ENCODE measurements around the gene SYT6. TPM values are rescaled to one million over a fixed set of nuclear protein-coding genes. Genes with fewer than 3 reads are reported as not detected.

The SYT6 gene
- total RNA-seq, 1 experiment from 2014 or later = not detected

GRCh38 chr1:114196992-114197907 lies 43.6 kb upstream of the SYT6 start:
- no peaks in the 10 kb centered on the region; the same call in 1 of the 2 replicates for H3K9me3 ChIP-seq (ENCODE audit: insufficient read depth, low read depth)
- no peaks in the 10 kb centered on the region for H3K79me2 ChIP-seq (ENCODE audit: low read depth)
- H3K4me1 ChIP-seq (replicated peaks; ENCODE audit: insufficient read depth) = no peaks in the 10 kb centered on the region
- H4K20me1 ChIP-seq (ENCODE audit: insufficient read depth) = no peaks in the 10 kb centered on the region
- CTCF ChIA-PET = no interaction called here
- no peak overlapping the region for H2AFZ ChIP-seq
- BruUV-seq (replicated peaks) = no TSS peak
- no peak for TF ChIP-seq CTCF (conservative IDR thresholded peaks at IDR 0.05)
- TF ChIP-seq EZH2 (IDR thresholded peaks at IDR 0.05; ENCODE audit: low read depth) = no peak
- H3K27me3 ChIP-seq (ENCODE audit: insufficient read depth, low read depth) = no peaks in the 10 kb centered on the region
- POLR2A ChIA-PET (ENCODE audit: unreplicated experiment) = no interaction called here
- intact Hi-C loops (cut with micrococcal nuclease; ENCODE audit: unreplicated experiment) = no loop called here
- H3F3A ChIP-seq (ENCODE audit: insufficient read depth, low read depth) = no peaks in the 10 kb centered on the region
- no peak overlapping the region for H3K4me3 ChIP-seq
- DNase-seq = no peak
- no peak overlapping the region for H3K27ac ChIP-seq
- no peaks in the 10 kb centered on the region for H3K9me2 ChIP-seq (ENCODE audit: insufficient read depth)
- H3K4me2 ChIP-seq = no peak overlapping the region
- no peaks in the 10 kb centered on the region for H3K36me3 ChIP-seq (ENCODE audit: low read depth)

GRCh38 chr1:114195819-114196218 lies 42.1 kb upstream of the SYT6 start:
- intact Hi-C loops (cut with micrococcal nuclease; ENCODE audit: unreplicated experiment) = no loop called here
- TF ChIP-seq EZH2 (IDR thresholded peaks at IDR 0.05; ENCODE audit: low read depth) (no peak), CTCF (conservative IDR thresholded peaks at IDR 0.05) (no peak)
- POLR2A ChIA-PET (ENCODE audit: unreplicated experiment) = no interaction called here
- H3K4me2 ChIP-seq = no peak overlapping the region
- H2AFZ ChIP-seq = no peak overlapping the region; the same call in 1 of the 2 replicates
- H3K36me3 ChIP-seq (ENCODE audit: low read depth) = no peaks in the 10 kb centered on the region
- BruUV-seq (replicated peaks) = no TSS peak
- DNase-seq = no peak
- no peaks in the 10 kb centered on the region for H3K27me3 ChIP-seq (ENCODE audit: insufficient read depth, low read depth)
- H3K4me1 ChIP-seq (replicated peaks; ENCODE audit: insufficient read depth) = no peaks in the 10 kb centered on the region
- no peaks in the 10 kb centered on the region; the same call in 1 of the 2 replicates for H3K9me3 ChIP-seq (ENCODE audit: insufficient read depth, low read depth)
- H3K27ac ChIP-seq = no peak overlapping the region
- no peaks in the 10 kb centered on the region for H3K9me2 ChIP-seq (ENCODE audit: insufficient read depth)
- H3K4me3 ChIP-seq = no peak overlapping the region
- CTCF ChIA-PET = no interaction called here
- no peaks in the 10 kb centered on the region for H4K20me1 ChIP-seq (ENCODE audit: insufficient read depth)
- no peaks in the 10 kb centered on the region for H3F3A ChIP-seq (ENCODE audit: insufficient read depth, low read depth)
- H3K79me2 ChIP-seq (ENCODE audit: low read depth) = no peaks in the 10 kb centered on the region

- BruUV-seq (replicated peaks) = no TSS peak
Observed at GRCh38 chr1:114192328-114192727, 38.7 kb upstream of the SYT6 start.

More at GRCh38 chr1:114192328-114192727, 38.7 kb upstream of the SYT6 start:
- TF ChIP-seq CTCF (conservative IDR thresholded peaks at IDR 0.05) (no peak), EZH2 (IDR thresholded peaks at IDR 0.05; ENCODE audit: low read depth) (no peak)
- Histone ChIP-seq H3K9me3 (ENCODE audit: insufficient read depth, low read depth) (no peaks in the 10 kb centered on the region; the same call in 1 of the 2 replicates), H3K9me2 (ENCODE audit: insufficient read depth) (no peaks in the 10 kb centered on the region), H3K27me3 (ENCODE audit: insufficient read depth, low read depth) (0 out of 2 replicates have a peak, but pooled peaks cover 2% of the 10 kb centered on the region), H4K20me1 (ENCODE audit: insufficient read depth) (no peaks in the 10 kb centered on the region), H3K36me3 (ENCODE audit: low read depth) (no peaks in the 10 kb centered on the region), H3K79me2 (ENCODE audit: low read depth) (no peaks in the 10 kb centered on the region), H3K4me1 (replicated peaks; ENCODE audit: insufficient read depth) (no peaks in the 10 kb centered on the region), H3K4me3 (no peak overlapping the region), H3K4me2 (no peak overlapping the region), H3K27ac (no peak overlapping the region), H3F3A (ENCODE audit: insufficient read depth, low read depth) (no peaks in the 10 kb centered on the region), H2AFZ (no peak overlapping the region)
- no peak for DNase-seq
- POLR2A ChIA-PET (ENCODE audit: unreplicated experiment) = no interaction called here
- intact Hi-C loops (cut with micrococcal nuclease; ENCODE audit: unreplicated experiment) = no loop called here
- CTCF ChIA-PET = no interaction called here
